Mucosa of rectum (tissue), 2 donors: Measurements from ENCODE around the gene BRINP3.
"Not testable (repeated sequence)": the region's sequence is repeated elsewhere in the genome, so short reads cannot be mapped to it uniquely, and the experiment has no call there.

ENCODE experiments used
- H3K27ac ChIP-seq, 2 donors: one replicate each; pipeline ENCODE4 v1.7.0; 2013; ENCODE audit warnings: inconsistent platforms in 2 of 2, low read depth in 2 of 2, low read length in 2 of 2
- H3K27me3 ChIP-seq, 2 donors: one replicate each; pipeline ENCODE4 v1.7.0; 2013; ENCODE audit warnings: low read length in 2 of 2; ENCODE audit not compliant: control insufficient read depth in 2 of 2, insufficient read depth in 2 of 2
- H3K36me3 ChIP-seq, 2 donors: one replicate each; pipeline ENCODE4 v1.7.0; 2013; ENCODE audit warnings: low read length in 2 of 2; ENCODE audit not compliant: control insufficient read depth in 2 of 2, insufficient read depth in 2 of 2
- H3K4me1 ChIP-seq, 2 donors: one replicate each; pipeline ENCODE4 v1.7.0; 2013; ENCODE audit warnings: low read length in 2 of 2, mild to moderate bottlenecking in 1 of 2; ENCODE audit not compliant: control insufficient read depth in 2 of 2, insufficient read depth in 2 of 2
- H3K4me3 ChIP-seq, 2 donors: one replicate each; pipeline ENCODE4 v1.7.0; 2013; ENCODE audit warnings: low read length in 2 of 2
- H3K9ac ChIP-seq, 2 donors: one replicate each; pipeline ENCODE4 v1.7.0; 2013; ENCODE audit warnings: low read length in 2 of 2, low read depth in 1 of 2, mild to moderate bottlenecking in 1 of 2
- H3K9me3 ChIP-seq, 2 donors: one replicate each; pipeline ENCODE4 v1.7.0; 2013; ENCODE audit warnings: low read length in 2 of 2; ENCODE audit not compliant: control insufficient read depth in 2 of 2
- donor health status: healthy.
- donor health status: Normal muscosa, but diverticular disease.

The BRINP3 gene

DNA sequence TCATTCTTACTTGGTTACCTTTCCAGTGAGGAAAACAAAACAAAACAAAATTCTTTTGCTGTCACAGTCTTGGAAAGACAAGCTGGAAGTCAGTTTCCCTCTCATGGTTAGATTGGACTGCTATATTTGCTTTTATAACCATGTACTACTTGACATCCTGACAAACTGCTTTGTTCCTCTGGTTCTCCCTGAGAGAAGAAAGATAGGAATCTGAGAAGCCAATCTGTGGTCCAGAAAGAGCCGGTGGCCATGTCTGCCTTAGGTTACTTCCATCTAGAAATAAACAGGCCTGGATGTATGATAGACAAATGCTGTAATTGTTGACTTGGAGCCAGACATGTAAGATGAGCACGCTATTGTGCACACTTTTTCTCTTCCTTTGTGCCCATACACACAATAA is 330.0 kb downstream of the BRINP3 start:
- Histone ChIP-seq H3K4me3 (no peak overlapping the region), H3K36me3 (no peaks in the 10 kb centered on the region), H3K9ac (no peak overlapping the region), H3K27me3 (no peaks in the 10 kb centered on the region), H3K9me3 (no peaks in the 10 kb centered on the region), H3K27ac (no peak overlapping the region), H3K4me1 (no peaks in the 10 kb centered on the region)

DNA sequence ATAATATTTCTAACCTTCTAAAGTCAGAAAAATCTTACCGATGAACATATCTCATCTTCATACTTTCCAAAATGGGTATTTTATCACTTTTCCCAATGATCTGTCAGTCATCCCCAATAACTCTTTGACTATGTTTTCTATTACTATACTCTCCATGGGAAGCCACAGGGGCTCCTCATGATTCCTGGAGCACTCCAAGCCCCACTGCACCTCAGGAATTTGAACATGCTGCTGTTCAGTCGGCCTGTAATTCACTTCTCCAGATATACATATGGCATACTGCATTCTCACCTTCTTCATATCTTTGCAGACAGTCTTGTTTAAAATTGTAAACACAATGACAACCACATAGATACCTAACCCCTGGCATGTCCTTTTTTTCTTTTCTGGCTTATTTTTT is 333.0 kb downstream of the BRINP3 start:
- no peak overlapping the region for H3K27ac ChIP-seq

DNA sequence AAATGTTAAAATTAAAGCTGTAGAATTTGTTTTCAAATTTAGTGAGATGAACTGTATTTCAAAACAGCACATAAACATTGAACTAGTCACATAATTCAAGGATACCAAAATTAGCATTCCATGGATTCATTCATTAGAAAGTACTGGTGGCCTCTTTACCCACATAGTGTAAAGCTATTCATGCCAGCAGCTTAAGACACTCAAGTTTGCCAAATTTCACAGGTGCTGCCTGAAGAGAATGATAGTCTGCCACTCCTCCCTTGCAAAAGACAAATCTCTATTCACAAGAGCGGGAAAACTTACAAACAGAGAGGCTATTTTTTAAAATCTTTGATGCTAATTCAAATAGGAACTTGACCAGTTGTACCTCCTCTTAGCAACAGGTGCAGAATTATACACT is 337.0 kb downstream of the BRINP3 start:
- Histone ChIP-seq H3K4me1 (no peaks in the 10 kb centered on the region), H3K27ac (no peak overlapping the region), H3K27me3 (no peaks in the 10 kb centered on the region), H3K9ac (no peak overlapping the region), H3K9me3 (no peaks in the 10 kb centered on the region), H3K4me3 (no peak overlapping the region), H3K36me3 (no peaks in the 10 kb centered on the region)

More for the DNA sequence above, 333.0 kb downstream of the BRINP3 start:
- Histone ChIP-seq H3K36me3 (no peaks in the 10 kb centered on the region), H3K9ac (no peak overlapping the region), H3K9me3 (no peaks in the 10 kb centered on the region), H3K4me3 (no peak overlapping the region), H3K4me1 (no peaks in the 10 kb centered on the region), H3K27me3 (no peaks in the 10 kb centered on the region)

DNA sequence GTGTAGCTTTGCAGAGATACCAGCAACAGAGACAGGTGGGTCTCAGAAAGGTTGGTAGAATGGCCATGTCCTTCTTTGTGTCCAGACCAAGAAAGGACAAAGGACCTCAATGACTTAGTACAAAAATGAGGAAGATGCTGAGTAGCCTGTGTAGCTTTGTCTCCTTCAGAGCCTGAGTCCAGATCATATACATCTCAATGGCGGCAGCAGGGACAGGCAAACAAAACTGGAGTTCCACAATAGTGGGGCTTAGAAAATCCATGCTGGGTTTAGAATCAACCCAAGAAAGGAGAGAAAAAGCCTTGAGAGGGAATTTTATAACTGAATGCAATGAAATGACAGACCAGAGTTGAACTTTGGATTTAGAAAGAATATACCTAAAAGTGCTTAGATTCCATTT is 339.0 kb downstream of the BRINP3 start:
- Histone ChIP-seq H3K27ac (no peak overlapping the region), H3K4me1 (no peaks in the 10 kb centered on the region), H3K9ac (no peak overlapping the region), H3K4me3 (no peak overlapping the region), H3K27me3 (no peaks in the 10 kb centered on the region), H3K9me3 (no peaks in the 10 kb centered on the region), H3K36me3 (no peaks in the 10 kb centered on the region)

DNA sequence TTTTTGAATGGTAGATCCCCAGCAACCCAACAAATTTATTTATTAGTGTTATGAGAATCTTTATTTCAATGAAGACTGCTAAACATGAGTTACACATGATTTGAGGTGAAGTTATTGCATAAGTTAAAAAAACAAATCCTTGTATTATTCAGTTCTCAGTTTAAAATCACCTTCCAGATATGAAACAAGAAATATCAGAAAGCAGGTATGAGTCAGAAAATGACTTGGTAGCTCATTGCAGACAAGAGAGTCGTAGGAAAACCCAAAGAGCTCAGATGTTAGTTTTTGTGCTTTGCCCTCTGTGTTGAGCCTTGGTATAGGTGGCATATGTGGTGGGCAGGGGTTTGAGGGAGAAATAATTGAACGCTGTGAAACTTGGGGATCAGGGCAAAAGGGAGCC is 339.4 kb downstream of the BRINP3 start:
- H3K27me3 ChIP-seq: no peaks in the 10 kb centered on the region
- no peaks in the 10 kb centered on the region for H3K4me1 ChIP-seq
- no peak overlapping the region for H3K9ac ChIP-seq
- H3K4me3 ChIP-seq: no peak overlapping the region
- no peaks in the 10 kb centered on the region for H3K9me3 ChIP-seq
- no peaks in the 10 kb centered on the region for H3K36me3 ChIP-seq
- H3K27ac ChIP-seq: no peak overlapping the region

GRCh38 chr1:190129366-190129765 is 348.3 kb downstream of the BRINP3 start:
- no peaks in the 10 kb centered on the region for H3K4me1 ChIP-seq
- no peak overlapping the region for H3K4me3 ChIP-seq
- H3K27ac ChIP-seq: no peak overlapping the region
- H3K9ac ChIP-seq: no peak overlapping the region
- no peaks in the 10 kb centered on the region for H3K27me3 ChIP-seq
- H3K36me3 ChIP-seq: no peaks in the 10 kb centered on the region
- no peaks in the 10 kb centered on the region for H3K9me3 ChIP-seq

GRCh38 chr1:190126728-190127127 is 350.9 kb downstream of the BRINP3 start:
- no peak overlapping the region for H3K4me3 ChIP-seq
- no peaks in the 10 kb centered on the region for H3K9me3 ChIP-seq
- no peak overlapping the region for H3K9ac ChIP-seq
- no peaks in the 10 kb centered on the region for H3K4me1 ChIP-seq
- no peaks in the 10 kb centered on the region for H3K36me3 ChIP-seq
- H3K27me3 ChIP-seq: no peaks in the 10 kb centered on the region
- no peak overlapping the region for H3K27ac ChIP-seq

GRCh38 chr1:190124068-190124467 is 353.6 kb downstream of the BRINP3 start:
- Histone ChIP-seq H3K36me3 (no peaks in the 10 kb centered on the region), H3K4me3 (no peak overlapping the region), H3K9ac (no peak overlapping the region), H3K9me3 (no peaks in the 10 kb centered on the region), H3K4me1 (no peaks in the 10 kb centered on the region), H3K27ac (no peak overlapping the region), H3K27me3 (no peaks in the 10 kb centered on the region)

GRCh38 chr1:190120564-190120963 is 357.1 kb downstream of the BRINP3 start:
- H3K9ac ChIP-seq, H3K27ac ChIP-seq, H3K27me3 ChIP-seq, H3K4me1 ChIP-seq, H3K9me3 ChIP-seq, H3K4me3 ChIP-seq, H3K36me3 ChIP-seq: not testable (repeated sequence)

DNA sequence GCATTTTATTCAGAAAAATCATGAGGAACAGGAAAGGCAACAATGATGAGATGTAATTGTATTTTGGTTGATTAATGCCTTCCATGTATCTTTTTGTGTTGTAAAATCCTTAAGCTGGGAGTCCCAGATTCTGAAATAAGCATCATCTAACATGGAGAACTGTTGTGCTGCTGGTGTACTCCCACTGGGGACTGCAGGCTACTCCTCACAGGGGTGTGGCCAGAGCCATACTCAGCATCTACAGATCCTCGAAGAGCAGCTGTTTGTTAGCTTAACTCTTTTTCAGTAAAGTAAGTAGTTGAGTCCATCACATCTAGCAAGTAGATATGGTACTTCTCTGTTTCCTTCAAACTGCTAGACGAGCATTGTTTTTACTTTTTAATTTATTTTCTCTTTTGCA is 358.0 kb downstream of the BRINP3 start:
- H3K4me3 ChIP-seq: no peak overlapping the region
- no peak overlapping the region for H3K9ac ChIP-seq
- no peaks in the 10 kb centered on the region for H3K36me3 ChIP-seq
- no peaks in the 10 kb centered on the region for H3K27me3 ChIP-seq
- H3K9me3 ChIP-seq: no peaks in the 10 kb centered on the region
- no peak overlapping the region for H3K27ac ChIP-seq
- H3K4me1 ChIP-seq: no peaks in the 10 kb centered on the region

- no peak overlapping the region for H3K9ac ChIP-seq
- no peak overlapping the region for H3K27ac ChIP-seq
- H3K27me3 ChIP-seq: no peaks in the 10 kb centered on the region
- no peaks in the 10 kb centered on the region for H3K4me1 ChIP-seq
- H3K36me3 ChIP-seq: no peaks in the 10 kb centered on the region
- no peak overlapping the region for H3K4me3 ChIP-seq
- H3K9me3 ChIP-seq: no peaks in the 10 kb centered on the region
Observed at GRCh38 chr1:190116921-190117320, 360.7 kb downstream of the BRINP3 start.
